IPS-18c (cell line): ENCODE measurements around the gene TMTC4.

Experiments
- H3K4me3 ChIP-seq: 2 replicates; pipeline ENCODE4 v1.7.0; 2013; ENCODE audit warnings: low read depth, mild to moderate bottlenecking, low read length, moderate library complexity; ENCODE audit not compliant: insufficient read depth
- H3K9me3 ChIP-seq: one replicate; pipeline ENCODE4 v1.6.1; 2013; ENCODE audit warnings: mild to moderate bottlenecking, low read length, moderate library complexity; ENCODE audit not compliant: control insufficient read depth, insufficient read depth

The TMTC4 gene

GRCh38 chr13:100671389-100672182 is 3.0 kb downstream of the TMTC4 start:
- H3K4me3 ChIP-seq, result no peak overlapping the region

GRCh38 chr13:100668408-100668807 is 6.2 kb downstream of the TMTC4 start:
- no peaks in the 10 kb centered on the region for H3K9me3 ChIP-seq
- no peak overlapping the region for H3K4me3 ChIP-seq

More at GRCh38 chr13:100671389-100672182, 3.0 kb downstream of the TMTC4 start:
- H3K9me3 ChIP-seq, result no peaks in the 10 kb centered on the region

GRCh38 chr13:100667894-100668293 is 6.7 kb downstream of the TMTC4 start:
- H3K9me3 ChIP-seq, result no peaks in the 10 kb centered on the region

DNA sequence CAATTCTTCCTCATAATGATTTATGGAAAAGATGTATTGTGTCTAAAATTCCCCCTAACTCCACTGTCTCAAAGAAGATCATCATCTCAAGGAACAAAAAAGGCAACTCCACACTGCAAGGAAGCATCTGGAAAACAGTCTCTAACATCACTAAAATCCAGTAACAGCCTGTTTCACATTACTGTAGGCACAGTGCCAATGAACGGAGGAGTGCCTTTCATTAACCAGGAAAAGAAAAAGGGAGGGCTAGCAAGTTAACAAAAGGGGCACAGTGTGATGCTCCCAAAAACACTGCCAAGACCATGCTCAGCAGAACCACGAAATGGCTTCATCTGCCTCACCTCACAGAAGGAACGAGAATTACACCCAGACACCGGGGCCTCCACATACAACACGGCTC is 8.5 kb downstream of the TMTC4 start:
- Histone ChIP-seq H3K4me3 (no peak overlapping the region), H3K9me3 (no peaks in the 10 kb centered on the region)

More at GRCh38 chr13:100667894-100668293, 6.7 kb downstream of the TMTC4 start:
- no peak overlapping the region for H3K4me3 ChIP-seq

GRCh38 chr13:100665403-100665802 is 9.2 kb downstream of the TMTC4 start:
- Histone ChIP-seq H3K4me3 (no peak overlapping the region), H3K9me3 (no peaks in the 10 kb centered on the region)

GRCh38 chr13:100664171-100664900 is 10.3 kb downstream of the TMTC4 start:
- no peak overlapping the region for H3K4me3 ChIP-seq
- no peaks in the 10 kb centered on the region for H3K9me3 ChIP-seq

DNA sequence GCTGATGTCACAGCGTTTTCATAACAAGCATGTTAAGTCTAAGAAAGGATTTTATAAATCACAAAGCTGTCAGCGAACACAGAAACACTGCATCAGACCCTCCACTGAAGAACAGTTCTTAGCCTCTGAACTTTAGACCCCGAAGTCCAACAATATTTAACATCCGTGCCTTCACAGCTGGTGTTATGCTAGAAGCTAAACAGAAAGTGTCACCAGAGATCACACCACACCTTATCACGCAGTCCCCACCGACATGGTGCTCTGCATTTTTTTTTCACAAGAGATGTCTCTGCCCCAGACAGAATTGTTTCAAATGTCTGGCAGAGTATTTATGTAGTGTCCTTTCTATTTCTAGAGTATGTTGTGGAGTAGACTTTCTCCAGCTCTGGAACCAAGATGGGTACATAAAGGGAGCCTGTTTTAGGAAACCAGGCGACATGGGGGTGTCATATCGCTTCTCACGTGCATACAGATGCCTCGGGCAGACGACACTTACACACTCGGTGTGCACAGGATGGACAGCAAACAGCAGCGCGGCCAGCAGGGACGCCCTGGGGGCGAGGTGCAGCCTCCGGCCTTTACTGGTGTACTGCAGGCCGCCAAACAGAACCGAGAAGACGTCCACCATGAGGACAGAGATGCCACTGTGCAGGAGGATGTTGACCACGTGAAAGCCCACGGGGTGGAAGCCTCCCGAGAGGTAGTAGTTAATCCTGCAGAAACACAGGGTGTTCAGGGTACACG is 12.0 kb downstream of the TMTC4 start:
- Histone ChIP-seq H3K9me3 (no peaks in the 10 kb centered on the region), H3K4me3 (no peak overlapping the region)

DNA sequence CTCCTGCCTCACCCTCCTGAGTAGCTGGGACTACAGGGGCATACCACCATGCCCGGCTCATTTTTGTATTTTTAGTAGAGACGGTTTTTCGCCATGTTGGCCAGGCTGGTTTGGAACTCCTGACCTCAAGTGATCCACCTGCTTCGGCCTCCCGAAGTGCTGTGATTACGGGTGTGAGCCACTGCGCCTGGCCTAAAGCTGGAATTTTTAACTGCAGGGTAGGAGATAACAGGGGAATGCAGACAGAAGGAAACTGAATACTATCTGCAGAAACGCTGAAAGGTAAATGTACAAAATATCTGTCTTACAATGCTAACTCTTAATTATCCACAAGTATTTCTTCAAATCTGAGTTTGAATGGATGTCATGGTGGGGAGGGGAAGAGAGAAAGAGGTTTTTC is 13.8 kb downstream of the TMTC4 start:
- Histone ChIP-seq H3K9me3 (no peaks in the 10 kb centered on the region), H3K4me3 (no peak overlapping the region)

GRCh38 chr13:100659578-100659977 is 15.0 kb downstream of the TMTC4 start:
- H3K4me3 ChIP-seq, result no peak overlapping the region
- H3K9me3 ChIP-seq, result no peaks in the 10 kb centered on the region

DNA sequence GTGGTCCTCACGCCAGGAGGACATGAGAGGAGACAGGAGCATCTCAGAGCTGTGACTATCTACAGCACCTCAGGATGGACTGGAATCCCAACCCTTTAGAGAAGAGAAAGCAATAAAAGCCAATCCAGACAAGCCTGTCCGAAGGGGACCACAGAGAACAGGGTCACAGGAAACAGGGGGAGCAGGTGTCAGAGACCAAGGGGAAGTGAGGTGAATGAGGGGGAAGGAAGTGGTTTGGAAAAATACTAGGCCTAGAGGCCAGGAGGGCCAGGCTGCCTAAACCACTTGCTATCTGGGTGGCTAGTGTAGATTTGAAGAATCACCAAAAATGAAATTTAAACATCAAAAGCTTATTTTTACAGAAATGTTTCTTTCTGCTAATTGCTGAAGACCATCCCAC is 16.2 kb downstream of the TMTC4 start:
- no peak overlapping the region for H3K4me3 ChIP-seq

DNA sequence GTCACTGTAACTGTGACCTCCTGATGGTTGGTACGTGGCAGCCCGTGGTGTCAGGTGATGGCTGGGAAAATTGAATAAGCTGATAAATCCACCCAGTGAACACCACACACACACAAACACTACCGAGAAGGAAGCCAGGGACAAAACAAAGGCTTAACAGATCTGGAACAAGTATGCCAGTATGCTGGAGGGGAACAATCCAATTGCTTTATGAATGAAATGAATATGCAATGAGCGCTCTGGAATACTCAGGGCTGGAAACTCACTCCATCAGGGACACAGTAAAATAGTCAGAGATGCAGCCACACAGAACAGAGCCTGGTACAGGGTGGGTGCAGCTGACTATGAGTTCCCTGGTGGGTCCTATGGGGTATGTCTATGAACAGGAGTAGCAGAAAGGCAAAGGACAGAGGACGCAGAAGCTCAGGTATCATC is 16.7 kb downstream of the TMTC4 start:
- H3K9me3 ChIP-seq, result no peaks in the 10 kb centered on the region

More for the DNA sequence above, 16.2 kb downstream of the TMTC4 start:
- no peaks in the 10 kb centered on the region for H3K9me3 ChIP-seq

GRCh38 chr13:100652510-100652909 is 22.1 kb downstream of the TMTC4 start:
- H3K4me3 ChIP-seq, result no peak overlapping the region

More for the DNA sequence above, 16.7 kb downstream of the TMTC4 start:
- no peak overlapping the region for H3K4me3 ChIP-seq

DNA sequence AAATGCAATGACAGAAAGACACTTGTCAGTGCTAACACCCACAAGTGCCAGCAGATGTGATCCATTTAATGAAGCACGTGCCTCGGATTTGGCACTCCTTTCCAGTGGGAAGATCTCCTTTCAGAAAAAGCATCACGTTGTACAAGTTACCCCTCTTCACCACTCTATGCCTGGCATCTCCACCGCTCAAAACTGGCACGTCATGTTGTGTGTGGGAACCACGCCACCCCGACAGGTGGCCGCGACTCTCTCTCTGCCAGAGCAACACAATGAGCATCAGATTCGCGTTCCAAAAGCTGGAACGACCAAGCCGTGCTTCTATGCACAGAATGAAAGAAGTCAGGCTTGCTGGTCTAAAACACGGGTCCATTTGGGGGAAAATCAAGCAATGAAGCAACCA is 24.3 kb downstream of the TMTC4 start:
- H3K4me3 ChIP-seq, result no peak overlapping the region
- H3K9me3 ChIP-seq, result no peaks in the 10 kb centered on the region

More at GRCh38 chr13:100652510-100652909, 22.1 kb downstream of the TMTC4 start:
- no peaks in the 10 kb centered on the region for H3K9me3 ChIP-seq

DNA sequence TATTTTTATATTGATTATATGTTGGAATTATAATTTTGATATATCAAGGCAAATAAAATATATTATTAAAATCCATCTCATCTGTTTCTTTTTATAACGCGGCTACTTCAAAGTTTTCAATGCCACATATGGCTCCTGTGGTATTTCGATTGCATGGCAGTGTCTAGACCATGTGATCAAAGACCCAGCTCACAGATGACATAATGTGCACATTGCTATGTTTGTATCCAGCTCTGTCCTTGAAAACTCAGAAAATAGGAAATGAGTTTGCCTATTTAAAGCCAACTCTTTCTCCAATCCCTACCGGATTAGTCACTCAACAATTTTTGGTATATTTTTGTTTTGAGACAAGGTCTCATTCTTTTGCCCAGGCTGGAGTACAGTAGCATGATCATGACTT is 26.2 kb downstream of the TMTC4 start:
- H3K9me3 ChIP-seq, result no peaks in the 10 kb centered on the region
- H3K4me3 ChIP-seq, result no peak overlapping the region

GRCh38 chr13:100646871-100647270 is 27.7 kb downstream of the TMTC4 start:
- Histone ChIP-seq H3K4me3 (no peak overlapping the region), H3K9me3 (no peaks in the 10 kb centered on the region)

- no peak overlapping the region for H3K4me3 ChIP-seq
- H3K9me3 ChIP-seq, result no peaks in the 10 kb centered on the region
These were observed 28.4 kb downstream of the TMTC4 start for GRCh38 chr13:100646030-100646673.

GRCh38 chr13:100645382-100645781 is 29.2 kb downstream of the TMTC4 start:
- Histone ChIP-seq H3K9me3 (no peaks in the 10 kb centered on the region), H3K4me3 (no peak overlapping the region)
